ENCODE measurements around the gene MORN2. TPM values are rescaled to one million over a fixed set of nuclear protein-coding genes. Genes with fewer than 3 reads are reported as not detected.
A peak's percentile ranks its signal among the peaks of the same experiment; 100 is the strongest.

MORN2 gene
- total RNA-seq, 1 donor from 2014 or later: 28.4 TPM

DNA sequence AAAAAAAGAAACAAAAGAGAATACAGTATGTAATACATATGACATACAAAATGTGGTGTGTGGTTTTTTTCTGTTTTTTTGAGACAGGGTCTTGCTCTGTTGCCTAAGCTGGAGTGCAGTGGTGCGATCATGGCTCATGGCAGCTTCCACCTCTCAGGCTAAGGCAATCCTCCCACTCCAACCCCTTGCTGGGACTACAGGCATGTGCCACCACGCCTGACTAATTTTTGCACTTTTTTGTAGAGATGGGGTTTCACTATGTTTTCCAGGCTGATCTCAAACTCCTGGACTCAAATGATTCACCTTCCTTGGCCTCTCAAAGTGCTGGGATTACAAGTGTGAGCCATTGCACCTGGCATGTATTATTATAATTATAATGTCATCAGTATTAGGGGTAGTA is 39.0 kb upstream of the MORN2 start:
- TF ChIP-seq, protein P1, sequence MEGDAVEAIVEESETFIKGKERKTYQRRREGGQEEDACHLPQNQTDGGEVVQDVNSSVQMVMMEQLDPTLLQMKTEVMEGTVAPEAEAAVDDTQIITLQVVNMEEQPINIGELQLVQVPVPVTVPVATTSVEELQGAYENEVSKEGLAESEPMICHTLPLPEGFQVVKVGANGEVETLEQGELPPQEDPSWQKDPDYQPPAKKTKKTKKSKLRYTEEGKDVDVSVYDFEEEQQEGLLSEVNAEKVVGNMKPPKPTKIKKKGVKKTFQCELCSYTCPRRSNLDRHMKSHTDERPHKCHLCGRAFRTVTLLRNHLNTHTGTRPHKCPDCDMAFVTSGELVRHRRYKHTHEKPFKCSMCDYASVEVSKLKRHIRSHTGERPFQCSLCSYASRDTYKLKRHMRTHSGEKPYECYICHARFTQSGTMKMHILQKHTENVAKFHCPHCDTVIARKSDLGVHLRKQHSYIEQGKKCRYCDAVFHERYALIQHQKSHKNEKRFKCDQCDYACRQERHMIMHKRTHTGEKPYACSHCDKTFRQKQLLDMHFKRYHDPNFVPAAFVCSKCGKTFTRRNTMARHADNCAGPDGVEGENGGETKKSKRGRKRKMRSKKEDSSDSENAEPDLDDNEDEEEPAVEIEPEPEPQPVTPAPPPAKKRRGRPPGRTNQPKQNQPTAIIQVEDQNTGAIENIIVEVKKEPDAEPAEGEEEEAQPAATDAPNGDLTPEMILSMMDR (conservative IDR thresholded peaks at IDR 0.05; ENCODE audit: low read depth, low read length): no peak
- no peak overlapping the region for H3K4me3 ChIP-seq (ENCODE audit: low read depth, low read length)
- DNase-seq (ENCODE audit: low read depth): peak; percentile 4

DNA sequence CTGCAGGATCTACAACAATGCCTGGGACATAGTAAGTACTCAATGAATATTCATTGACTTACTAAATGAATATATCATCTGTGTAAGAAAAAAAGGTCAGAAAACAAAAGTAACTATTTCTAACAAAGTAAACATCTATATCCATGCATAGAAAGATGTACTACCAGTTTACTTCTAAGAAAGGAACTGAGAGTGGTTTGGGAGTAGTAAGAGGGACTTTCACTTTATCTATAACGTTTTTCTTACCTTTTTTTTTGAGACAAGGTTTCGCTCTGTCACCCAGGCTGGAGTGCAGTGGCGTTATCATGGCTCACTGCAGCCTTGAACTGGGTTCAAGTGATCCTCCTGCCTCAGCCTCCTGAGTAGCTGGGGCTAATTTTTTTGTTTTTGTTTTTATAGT is 25.7 kb upstream of the MORN2 start:
- H3K4me3 ChIP-seq (ENCODE audit: low read depth, low read length): no peak overlapping the region
- DNase-seq (ENCODE audit: low read depth): no peak
- TF ChIP-seq, protein P1 (conservative IDR thresholded peaks at IDR 0.05; ENCODE audit: low read depth, low read length): no peak

DNA sequence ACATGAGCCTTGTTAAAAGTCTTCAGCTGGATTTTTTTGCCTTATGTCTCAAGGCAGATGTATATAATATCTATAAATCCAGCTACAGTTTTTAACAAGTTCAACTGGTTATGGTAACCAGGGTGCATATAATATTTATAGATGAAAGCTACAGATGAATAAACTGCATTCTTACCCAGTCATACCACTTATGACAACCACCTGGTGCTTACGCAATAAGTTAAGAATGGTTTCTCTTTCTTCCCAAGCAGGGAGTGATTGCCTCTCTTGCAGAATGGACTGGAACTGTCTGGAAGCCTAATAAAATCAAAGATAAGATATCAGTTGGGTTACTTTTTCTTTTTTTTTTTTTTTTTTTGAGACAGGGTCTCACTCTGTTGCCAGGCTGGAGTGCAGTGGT is 19.6 kb upstream of the MORN2 start:
- TF ChIP-seq, protein P1 (conservative IDR thresholded peaks at IDR 0.05; ENCODE audit: low read depth, low read length): no peak
- H3K4me3 ChIP-seq (ENCODE audit: low read depth, low read length): no peak overlapping the region
- no peak for DNase-seq (ENCODE audit: low read depth)

DNA sequence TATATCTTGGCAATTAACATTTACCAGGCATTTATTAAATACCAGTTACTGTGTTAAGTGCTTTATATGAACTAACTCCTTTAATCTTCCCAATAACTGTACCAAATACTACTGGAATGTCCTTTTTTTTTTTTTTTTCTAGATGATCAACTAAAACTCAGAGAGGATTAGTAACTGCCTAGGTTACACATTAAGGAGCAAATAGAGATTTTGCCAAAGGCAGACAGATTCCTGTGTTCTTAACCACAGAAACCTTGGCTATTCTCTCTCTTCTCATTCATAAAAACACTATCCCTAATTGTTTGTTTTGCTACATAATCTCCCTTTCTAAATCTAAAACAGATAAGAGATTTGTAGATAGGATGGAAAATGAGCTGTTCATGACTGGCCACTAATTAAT is 13.3 kb upstream of the MORN2 start:
- TF ChIP-seq, protein P1 (conservative IDR thresholded peaks at IDR 0.05; ENCODE audit: low read depth, low read length): no peak
- H3K4me3 ChIP-seq (ENCODE audit: low read depth, low read length): peak overlapping the region; percentile 39
- peak; percentile 18 for DNase-seq (ENCODE audit: low read depth)

DNA sequence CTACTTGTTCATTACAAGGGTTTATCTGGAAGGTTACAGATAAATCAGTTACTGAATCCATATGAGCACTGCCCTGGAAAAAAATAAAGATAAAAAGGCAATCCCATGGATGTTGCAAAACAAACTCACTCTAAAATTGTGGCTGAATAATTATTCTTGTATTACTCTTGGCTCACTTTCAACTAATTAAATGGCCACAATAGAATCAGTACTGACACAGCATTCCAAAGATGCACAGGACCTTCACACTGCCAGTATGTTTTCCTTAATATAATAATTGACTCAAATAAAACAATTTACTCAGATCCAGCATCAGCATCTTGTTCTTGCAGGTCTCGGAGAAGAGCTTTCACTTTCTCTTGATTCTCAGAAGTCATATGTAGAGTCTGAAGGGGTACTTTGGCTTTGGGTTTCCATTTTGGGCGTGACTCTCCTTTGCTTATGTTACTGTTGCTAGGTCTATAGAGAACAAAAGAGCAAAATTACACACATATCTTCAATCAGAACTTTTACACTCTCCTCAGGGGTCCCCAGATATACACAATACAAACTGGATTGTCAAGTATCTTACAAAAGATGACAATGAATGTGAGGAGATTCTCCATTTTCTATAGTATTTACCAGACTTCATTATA is 12.6 kb upstream of the MORN2 start:
- H3K4me3 ChIP-seq (ENCODE audit: low read depth, low read length): peak overlapping the region; percentile 39
- TF ChIP-seq, protein P1 (conservative IDR thresholded peaks at IDR 0.05; ENCODE audit: low read depth, low read length): no peak
- DNase-seq (ENCODE audit: low read depth): peak; percentile 38

DNA sequence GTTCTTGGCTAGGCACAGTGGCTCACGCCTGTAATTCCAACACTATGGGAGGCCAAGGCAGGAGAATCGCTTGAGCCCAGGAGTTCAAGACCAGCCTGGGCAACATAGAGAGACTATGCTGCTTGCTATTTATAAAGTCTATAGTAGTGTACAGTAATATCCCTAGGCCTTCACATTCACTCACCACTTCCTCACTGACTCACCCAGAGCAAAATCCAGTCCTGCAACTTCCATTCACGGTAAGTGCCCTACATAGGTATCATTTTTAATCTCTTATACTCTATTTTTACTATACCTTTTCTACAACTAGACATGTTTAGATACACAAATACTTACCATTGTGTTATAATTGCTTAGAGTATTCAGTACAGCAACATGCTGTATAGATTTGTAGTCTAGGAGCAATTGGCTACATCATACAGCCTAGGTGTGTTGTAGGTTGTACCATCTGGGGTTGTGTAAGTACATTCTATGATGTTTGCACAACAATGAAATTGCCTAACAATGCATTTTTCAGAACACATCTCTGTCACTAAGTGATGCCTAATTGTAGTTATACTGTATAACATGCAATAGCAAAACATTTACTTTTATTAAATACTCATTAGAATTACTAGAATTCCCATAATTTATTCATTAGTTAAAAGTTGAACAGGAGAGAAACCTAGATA is 8.9 kb upstream of the MORN2 start:
- H3K4me3 ChIP-seq (ENCODE audit: low read depth, low read length): no peak overlapping the region
- DNase-seq (ENCODE audit: low read depth): no peak
- TF ChIP-seq, protein P1 (conservative IDR thresholded peaks at IDR 0.05; ENCODE audit: low read depth, low read length): no peak

DNA sequence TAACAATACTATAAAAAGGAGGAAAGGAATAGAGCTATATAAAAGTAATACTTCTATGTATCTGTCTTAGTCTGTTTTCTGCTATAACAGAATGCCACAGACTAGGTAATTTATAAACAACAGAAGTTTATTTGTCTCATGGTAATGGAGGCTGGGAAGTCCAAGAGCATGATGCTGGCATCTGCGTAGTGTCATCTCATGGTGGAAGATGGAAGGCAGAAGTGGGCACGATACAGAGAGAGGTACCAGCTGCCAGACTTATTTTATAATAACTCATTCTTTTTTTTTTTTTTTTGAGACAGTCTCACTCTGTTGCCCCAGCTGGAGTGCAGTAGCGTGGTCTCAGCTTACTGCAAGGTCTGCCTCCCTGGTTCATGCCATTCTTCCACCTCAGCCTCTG is 4.3 kb upstream of the MORN2 start:
- TF ChIP-seq, protein P1 (conservative IDR thresholded peaks at IDR 0.05; ENCODE audit: low read depth, low read length): no peak
- no peak for DNase-seq (ENCODE audit: low read depth)
- H3K4me3 ChIP-seq (ENCODE audit: low read depth, low read length): no peak overlapping the region
